ENCODE measurements around the gene MRAS. TPM values are rescaled to one million over a fixed set of nuclear protein-coding genes. Genes with fewer than 3 reads are reported as not detected.

The MRAS gene
- total RNA-seq, 8 experiments from 2014 or later: 30.3 to 150 (median 42.1) TPM

GRCh38 chr3:138329127-138329983, 19.0 kb upstream of the MRAS start, which contains the start of gene NME9:
TSS of gene NME9 (minus strand) at chr3:138329851. CDS start at chr3:138329335, 516 bp downstream.
- in situ Hi-C loops (cut with MboI; ENCODE audit: low pct_unique_long_range_greater_than_20kb in 2 of 9, low sequenced_read_pairs in 9 of 9, unreplicated experiment in 9 of 9): no loop called here
- ATAC-seq (replicated peaks in 6 of 8): peak; percentile 77 to 98 (median 98)
- Histone ChIP-seq H3K27ac (peak within 1 kb of the TSS; percentile 59 to 73), H3K4me3 (peak within 1 kb of the TSS; percentile 47 to 64 (median 54)), H3K4me1 (replicated peaks in 1 of 2) (peaks cover 5 to 6% of the 10 kb centered on the region in 2 donors)
- WGBS, 10 experiments: 0 to 20% (median 2%) methylated on average over 1 to 30 of the region's 62 CpGs; no CpG with 5 or more reads in 1 of the 10 experiments

GRCh38 chr3:138329984-138330293, 18.4 kb upstream of the MRAS start:
- in situ Hi-C loops (cut with MboI; ENCODE audit: low pct_unique_long_range_greater_than_20kb in 2 of 9, low sequenced_read_pairs in 9 of 9, unreplicated experiment in 9 of 9): no loop called here
- H3K27ac ChIP-seq: no peak overlapping the region
- no peak for ATAC-seq (replicated peaks in 6 of 8)
- peaks cover 5 to 6% of the 10 kb centered on the region in 2 donors for H3K4me1 ChIP-seq (replicated peaks in 1 of 2)
- H3K4me3 ChIP-seq: peak overlapping the region; percentile 47 to 64 (median 54)
- 0 to 86% (median 28%) methylated on average over 1 to 3 of the region's 7 CpGs; no CpG with 5 or more reads in 4 of the 10 experiments for WGBS, 10 experiments

GRCh38 chr3:138331143-138331894, 17.1 kb upstream of the MRAS start:
- H3K4me1 ChIP-seq (replicated peaks in 1 of 2): peaks cover 5 to 6% of the 10 kb centered on the region in 2 donors
- WGBS, 10 experiments: 53 to 100% (median 81%) methylated on average over 1 to 6 of the region's 6 CpGs; no CpG with 5 or more reads in 1 of the 10 experiments
- no peak overlapping the region for H3K27ac ChIP-seq
- in situ Hi-C loops (cut with MboI; ENCODE audit: low pct_unique_long_range_greater_than_20kb in 2 of 9, low sequenced_read_pairs in 9 of 9, unreplicated experiment in 9 of 9): no loop called here
- no peak overlapping the region for H3K4me3 ChIP-seq
- ATAC-seq (replicated peaks in 6 of 8): peak in 2 of 8 experiments; percentile 24 to 35

GRCh38 chr3:138332472-138333073, 15.8 kb upstream of the MRAS start:
- no peak for ATAC-seq (replicated peaks in 6 of 8)
- Histone ChIP-seq H3K4me3 (no peak overlapping the region), H3K27ac (no peak overlapping the region), H3K4me1 (replicated peaks in 1 of 2) (peaks cover 5 to 6% of the 10 kb centered on the region in 2 donors)
- 11 to 67% (median 38%) methylated on average over 1 to 4 of the region's 4 CpGs; no CpG with 5 or more reads in 4 of the 10 experiments for WGBS, 10 experiments
- in situ Hi-C loops (cut with MboI; ENCODE audit: low pct_unique_long_range_greater_than_20kb in 2 of 9, low sequenced_read_pairs in 9 of 9, unreplicated experiment in 9 of 9): no loop called here

GRCh38 chr3:138334608-138335007, 13.8 kb upstream of the MRAS start:
- 71 to 100% (median 81%) methylated on average over 1 to 4 of the region's 4 CpGs; no CpG with 5 or more reads in 3 of the 10 experiments for WGBS, 10 experiments
- in situ Hi-C loops (cut with MboI; ENCODE audit: low pct_unique_long_range_greater_than_20kb in 2 of 9, low sequenced_read_pairs in 9 of 9, unreplicated experiment in 9 of 9): no loop called here
- no peak overlapping the region for H3K4me3 ChIP-seq
- ATAC-seq (replicated peaks in 6 of 8): no peak
- H3K27ac ChIP-seq: no peak overlapping the region
- no peaks in the 10 kb centered on the region for H3K4me1 ChIP-seq (replicated peaks in 1 of 2)

GRCh38 chr3:138336454-138336999, 11.9 kb upstream of the MRAS start:
- in situ Hi-C loops (cut with MboI; ENCODE audit: low pct_unique_long_range_greater_than_20kb in 2 of 9, low sequenced_read_pairs in 9 of 9, unreplicated experiment in 9 of 9): no loop called here
- ATAC-seq (replicated peaks in 6 of 8): peak in 3 of 8 experiments; percentile 49 to 61 (median 54)
- no peaks in the 10 kb centered on the region for H3K4me1 ChIP-seq (replicated peaks in 1 of 2)
- WGBS, 10 experiments: 60 to 83% (median 65%) methylated on average over 1 to 4 of the region's 4 CpGs; no CpG with 5 or more reads in 2 of the 10 experiments
- H3K4me3 ChIP-seq: no peak overlapping the region
- no peak overlapping the region for H3K27ac ChIP-seq

GRCh38 chr3:138338244-138338643, 10.1 kb upstream of the MRAS start:
- no peak overlapping the region for H3K27ac ChIP-seq
- no peaks in the 10 kb centered on the region for H3K4me1 ChIP-seq (replicated peaks in 1 of 2)
- 0 to 58% (median 20%) methylated on average over 1 to 5 of the region's 5 CpGs; no CpG with 5 or more reads in 2 of the 10 experiments for WGBS, 10 experiments
- peak in 1 of 8 experiments; percentile 15 for ATAC-seq (replicated peaks in 6 of 8)
- no peak overlapping the region for H3K4me3 ChIP-seq
- in situ Hi-C loops (cut with MboI; ENCODE audit: low pct_unique_long_range_greater_than_20kb in 2 of 9, low sequenced_read_pairs in 9 of 9, unreplicated experiment in 9 of 9): no loop called here

GRCh38 chr3:138338811-138339210, 9.6 kb upstream of the MRAS start:
- peak in 3 of 8 experiments; percentile 72 to 85 (median 82) for ATAC-seq (replicated peaks in 6 of 8)
- no peak overlapping the region for H3K4me3 ChIP-seq
- H3K4me1 ChIP-seq (replicated peaks in 1 of 2): no peaks in the 10 kb centered on the region
- no peak overlapping the region for H3K27ac ChIP-seq
- in situ Hi-C loops (cut with MboI; ENCODE audit: low pct_unique_long_range_greater_than_20kb in 2 of 9, low sequenced_read_pairs in 9 of 9, unreplicated experiment in 9 of 9): no loop called here
- WGBS, 10 experiments: 10 to 100% (median 80%) methylated on average over 1 to 3 of the region's 5 CpGs; no CpG with 5 or more reads in 7 of the 10 experiments

- ATAC-seq (replicated peaks in 6 of 8): no peak
- no peak overlapping the region for H3K27ac ChIP-seq
- 69 to 100% (median 91%) methylated on average over 1 to 5 of the region's 5 CpGs; no CpG with 5 or more reads in 2 of the 10 experiments for WGBS, 10 experiments
- no peaks in the 10 kb centered on the region for H3K4me1 ChIP-seq (replicated peaks in 1 of 2)
- in situ Hi-C loops (cut with MboI; ENCODE audit: low pct_unique_long_range_greater_than_20kb in 2 of 9, low sequenced_read_pairs in 9 of 9, unreplicated experiment in 9 of 9): no loop called here
- no peak overlapping the region for H3K4me3 ChIP-seq
Observed at GRCh38 chr3:138340511-138340910, 7.9 kb upstream of the MRAS start.

GRCh38 chr3:138344754-138345153, 3.6 kb upstream of the MRAS start:
- H3K4me3 ChIP-seq: no peak overlapping the region
- in situ Hi-C loops (cut with MboI; ENCODE audit: low pct_unique_long_range_greater_than_20kb in 2 of 9, low sequenced_read_pairs in 9 of 9, unreplicated experiment in 9 of 9): no loop called here
- peaks cover 9% of the 10 kb centered on the region in 2 donors for H3K4me1 ChIP-seq (replicated peaks in 1 of 2)
- no peak overlapping the region for H3K27ac ChIP-seq
- ATAC-seq (replicated peaks in 6 of 8): no peak
- 40 to 60% methylated on average over 1 of the region's 1 CpG; no CpG with 5 or more reads in 8 of the 10 experiments for WGBS, 10 experiments

- peak; percentile 6 to 34 (median 24) for ATAC-seq (replicated peaks in 6 of 8)
- 0 to 71% (median 0%) methylated on average over 1 to 2 of the region's 58 CpGs; no CpG with 5 or more reads in 7 of the 10 experiments for WGBS, 10 experiments
- H3K27ac ChIP-seq: peak overlapping the region; percentile 76 to 82
Observed at GRCh38 chr3:138348754-138349739, 668 bp downstream of the MRAS start.

More at GRCh38 chr3:138348754-138349739, 668 bp downstream of the MRAS start:
- in situ Hi-C loops (cut with MboI; ENCODE audit: low pct_unique_long_range_greater_than_20kb in 2 of 9, low sequenced_read_pairs in 9 of 9, unreplicated experiment in 9 of 9): no loop called here
- Histone ChIP-seq H3K4me3 (peak overlapping the region; percentile 43 to 67 (median 53)), H3K4me1 (replicated peaks in 1 of 2) (peaks cover 14 to 15% of the 10 kb centered on the region in 2 donors)

Measured in motor neuron (in vitro differentiated cells).